Endothelial cell of umbilical vein (primary cell): Measurements from ENCODE around the gene LPP. TPM values are rescaled to one million over a fixed set of nuclear protein-coding genes. Genes with fewer than 3 reads are reported as not detected.

Experiments used
- BruUV-seq: library from RNA; stranded (reverse); fragments of 400-500 nt; replicated peaks from 2 replicates; lab custom pipeline; 2021; lab: Mats Ljungman, UMichigan
- CTCF ChIA-PET: fragments of 300-600, 350-600 bp; sonication (Branson Sonifier 250); formaldehyde crosslinking; loops from one replicate; lab custom pipeline; 2021; ENCODE audit warnings: antibody characterized with exemption, inconsistent platforms; lab: Charles Lee
- POLR2A ChIA-PET: fragments of 300-600, 350-600 bp; sonication (Branson Sonifier 250); formaldehyde crosslinking; loops from one replicate; lab custom pipeline; 2021; ENCODE audit warnings: antibody characterized with exemption, inconsistent platforms; lab: Charles Lee
- DNase-seq: peaks from one replicate; pipeline ENCODE4 v3.0.0-alpha.2; 2011; ENCODE audit warnings: low read depth, low spot score
- FAIRE-seq: peaks from 2 replicates; lab custom pipeline; 2011; peaks lifted over from hg19 to GRCh38; lab: Jason Lieb, UNC
- H2AFZ ChIP-seq: 2 replicates; pipeline ENCODE4 v1.6.0; 2012; ENCODE audit warnings: low read depth, low read length, control low read depth, inconsistent platforms
- H3K27ac ChIP-seq: 2 replicates; pipeline ENCODE4 v1.5.1; 2011; ENCODE audit warnings: low read depth, mild to moderate bottlenecking, control low read depth, low read length, moderate library complexity; ENCODE audit not compliant: insufficient read depth
- H3K27me3 ChIP-seq, 2 experiments: 2 replicates each; pipeline versions ENCODE4 v1.6.0 to v1.6.1; 2011; ENCODE audit warnings: low read length in 2 of 2, mixed read lengths in 1 of 2; ENCODE audit not compliant: control insufficient read depth in 2 of 2, insufficient read depth in 2 of 2
- H3K36me3 ChIP-seq, 2 experiments: 2 replicates in 1 of 2; 3 replicates in 1 of 2; pipeline ENCODE4 v1.5.1; 2011; ENCODE audit warnings: low read length in 2 of 2, mild to moderate bottlenecking in 1 of 2, moderate library complexity in 1 of 2; ENCODE audit not compliant: control insufficient read depth in 2 of 2, insufficient read depth in 2 of 2; ENCODE audit errors: extremely low read depth in 1 of 2
- H3K4me1 ChIP-seq: 3 replicates; pipeline ENCODE4 v1.5.1; 2011; ENCODE audit warnings: mild to moderate bottlenecking, low read length; ENCODE audit not compliant: control insufficient read depth, insufficient read depth; ENCODE audit errors: extremely low read depth
- H3K4me2 ChIP-seq: 2 replicates; pipeline ENCODE4 v1.6.1; 2011; ENCODE audit warnings: low read length, control low read depth, mixed read lengths; ENCODE audit not compliant: insufficient read depth
- H3K4me3 ChIP-seq, 3 experiments: fragments of 200-600 bp in 1 of 3; sonication (generic), shearing (Covaris generic) in 1 of 3; replicated peaks in 1 of 3; 2 replicates each; pipeline ENCODE4 v1.5.1; 2011 to 2016; ENCODE audit warnings: control low read depth in 3 of 3, low read length in 3 of 3, mild to moderate bottlenecking in 2 of 3, inconsistent platforms in 1 of 3, low read depth in 1 of 3, moderate library complexity in 1 of 3; ENCODE audit not compliant: insufficient read depth in 1 of 3
- H3K79me2 ChIP-seq: 2 replicates; pipeline ENCODE4 v1.6.0; 2012; ENCODE audit warnings: low read length, inconsistent platforms; ENCODE audit not compliant: control insufficient read depth, insufficient read depth
- H3K9ac ChIP-seq: replicated peaks from 2 replicates; pipeline ENCODE3; 2011; ENCODE audit warnings: low read length, control low read depth; ENCODE audit not compliant: insufficient read depth; ENCODE audit errors: extremely low read depth
- H3K9me1 ChIP-seq: replicated peaks from 3 replicates; pipeline ENCODE4 v1.6.0; 2011; ENCODE audit warnings: mild to moderate bottlenecking, low read length; ENCODE audit not compliant: control insufficient read depth, insufficient read depth; ENCODE audit errors: extremely low read depth
- H3K9me3 ChIP-seq: replicated peaks from 2 replicates; pipeline ENCODE4 v1.5.1; 2012; ENCODE audit warnings: low read length, inconsistent platforms; ENCODE audit not compliant: control insufficient read depth, insufficient read depth
- H4K20me1 ChIP-seq: replicated peaks from 2 replicates; pipeline ENCODE3; 2011; ENCODE audit warnings: mild to moderate bottlenecking, low read length; ENCODE audit not compliant: control insufficient read depth, insufficient read depth; ENCODE audit errors: extremely low read depth
- EZH2 ChIP-seq: IDR thresholded peaks from 2 replicates; pipeline ENCODE4 v1.6.1; 2012; ENCODE audit warnings: borderline replicate concordance, low read depth, mild to moderate bottlenecking, moderate library complexity, low read length, inconsistent platforms; ENCODE audit not compliant: severe bottlenecking
- FOS ChIP-seq: IDR thresholded peaks from 2 replicates; pipeline ENCODE4 v1.6.1; 2011; ENCODE audit warnings: mild to moderate bottlenecking, low read length, moderate library complexity, borderline replicate concordance; ENCODE audit not compliant: insufficient read depth
- GATA2 ChIP-seq: IDR thresholded peaks from 2 replicates; pipeline ENCODE4 v1.7.0; 2011; ENCODE audit warnings: low read depth, mild to moderate bottlenecking, moderate library complexity, mixed read lengths, low read length; ENCODE audit not compliant: insufficient read length, insufficient read depth
- JUN ChIP-seq: IDR thresholded peaks from 2 replicates; pipeline ENCODE4 v1.6.1; 2011; ENCODE audit warnings: borderline replicate concordance, low read depth; ENCODE audit not compliant: insufficient read length, insufficient read depth
- MYC ChIP-seq: IDR thresholded peaks from one replicate; pipeline ENCODE4 v1.6.1; 2011; ENCODE audit warnings: mild to moderate bottlenecking, low read depth, low read length
- POLR2A ChIP-seq: IDR thresholded peaks from 2 replicates; pipeline ENCODE4 v1.6.1; 2012; ENCODE audit warnings: low read depth, mild to moderate bottlenecking, control low read depth, low read length
- POLR2AphosphoS5 ChIP-seq: IDR thresholded peaks from 2 replicates; pipeline ENCODE4 v1.6.1; 2012; ENCODE audit warnings: low read depth, mild to moderate bottlenecking, control low read depth, low read length, moderate library complexity; ENCODE audit not compliant: insufficient read depth
- dilution Hi-C: fragments of 300-500 bp; cut with MboI; formaldehyde crosslinking; loops from one replicate; pipeline ENCODE4 v1.15.0; 2019; ENCODE audit warnings: low sequenced_read_pairs; ENCODE audit not compliant: extremely low pct_ligation_motif_present
- intact Hi-C: fragments of 100-400 bp; cut with micrococcal nuclease; formaldehyde crosslinking; loops from one replicate; pipeline ENCODE4 v1.10.0; 2022
- polyA plus RNA-seq, 4 experiments: library from polyadenylated mRNA; depleted of rRNA in 3 of 4; stranded (reverse) in 3 of 4; unstranded in 1 of 4; fragments of >200 nt; gene quantifications; 2 replicates each; pipeline versions ENCODE4 v1.2.1 to v1.2.3, GENCODE V29; 2011 to 2012; ENCODE audit warnings: missing spikeins in 1 of 4
- total RNA-seq: library from RNA; stranded (reverse); gene quantifications from 2 replicates; pipeline ENCODE4 v1.2.3, GENCODE V29; 2021
- TF ChIP-seq, protein P1 (sequence below): IDR thresholded peaks from 2 replicates; pipeline ENCODE4 v1.6.1; 2011; ENCODE audit not compliant: insufficient read depth, insufficient read length
- TF ChIP-seq, protein P2 (sequence below), 2 donors: IDR thresholded peaks; 1 replicate in 1 of 2; 2 replicates in 1 of 2; pipeline ENCODE4 v1.5.1; 2011; ENCODE audit warnings: low read length in 2 of 2, mild to moderate bottlenecking in 2 of 2, moderate library complexity in 2 of 2, control low read depth in 1 of 2, inconsistent platforms in 1 of 2, low read depth in 1 of 2; ENCODE audit not compliant: insufficient read depth in 1 of 2; ENCODE audit errors: extremely low read depth in 1 of 2

Gene LPP
- total and polyA plus RNA-seq, 2 donors (not counting 3 experiments of a cell fraction or from before 2014, with no cell fraction given), result 16.9 to 153 TPM

DNA sequence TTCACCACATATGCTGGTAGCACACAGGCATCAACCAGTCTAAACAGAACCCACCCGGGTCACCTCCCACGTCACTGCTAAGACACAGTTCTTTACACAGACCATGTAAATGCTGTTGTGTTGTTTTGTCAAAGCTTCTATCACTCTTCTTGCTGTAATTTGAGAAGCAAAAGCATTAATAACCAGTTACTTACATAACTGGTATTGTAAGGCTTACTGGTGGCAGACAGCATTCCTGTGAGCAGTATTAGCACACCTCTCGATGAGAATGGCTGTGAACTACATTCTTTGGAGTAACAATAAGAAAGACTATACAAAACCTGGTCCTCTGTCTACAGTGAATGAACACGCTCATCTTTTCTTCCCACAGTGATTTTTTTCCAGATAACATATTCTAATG is 479.2 kb downstream of the LPP start:
- DNase-seq (no peak), FAIRE-seq (no peak)
- ChIA-PET CTCF (no interaction called here), POLR2A (no interaction called here)
- H3K9ac ChIP-seq, result no peak overlapping the region
- no peaks in the 10 kb centered on the region for H3K9me3 ChIP-seq
- no peaks in the 10 kb centered on the region for H3K27me3 ChIP-seq
- no TSS peak for BruUV-seq
- TF ChIP-seq, protein P1, sequence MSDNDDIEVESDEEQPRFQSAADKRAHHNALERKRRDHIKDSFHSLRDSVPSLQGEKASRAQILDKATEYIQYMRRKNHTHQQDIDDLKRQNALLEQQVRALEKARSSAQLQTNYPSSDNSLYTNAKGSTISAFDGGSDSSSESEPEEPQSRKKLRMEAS, result no peak
- TF ChIP-seq MYC, result no peak
- no peak for TF ChIP-seq JUN
- TF ChIP-seq, protein P2, sequence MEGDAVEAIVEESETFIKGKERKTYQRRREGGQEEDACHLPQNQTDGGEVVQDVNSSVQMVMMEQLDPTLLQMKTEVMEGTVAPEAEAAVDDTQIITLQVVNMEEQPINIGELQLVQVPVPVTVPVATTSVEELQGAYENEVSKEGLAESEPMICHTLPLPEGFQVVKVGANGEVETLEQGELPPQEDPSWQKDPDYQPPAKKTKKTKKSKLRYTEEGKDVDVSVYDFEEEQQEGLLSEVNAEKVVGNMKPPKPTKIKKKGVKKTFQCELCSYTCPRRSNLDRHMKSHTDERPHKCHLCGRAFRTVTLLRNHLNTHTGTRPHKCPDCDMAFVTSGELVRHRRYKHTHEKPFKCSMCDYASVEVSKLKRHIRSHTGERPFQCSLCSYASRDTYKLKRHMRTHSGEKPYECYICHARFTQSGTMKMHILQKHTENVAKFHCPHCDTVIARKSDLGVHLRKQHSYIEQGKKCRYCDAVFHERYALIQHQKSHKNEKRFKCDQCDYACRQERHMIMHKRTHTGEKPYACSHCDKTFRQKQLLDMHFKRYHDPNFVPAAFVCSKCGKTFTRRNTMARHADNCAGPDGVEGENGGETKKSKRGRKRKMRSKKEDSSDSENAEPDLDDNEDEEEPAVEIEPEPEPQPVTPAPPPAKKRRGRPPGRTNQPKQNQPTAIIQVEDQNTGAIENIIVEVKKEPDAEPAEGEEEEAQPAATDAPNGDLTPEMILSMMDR (IDR thresholded peaks at IDR 0.05; ENCODE audit: extremely low read depth in 1 of 2, insufficient read depth in 1 of 2, low read depth in 1 of 2, low read length in 2 of 2), result no peak
- TF ChIP-seq EZH2, result no peak
- no peak for TF ChIP-seq POLR2A
- no peak for TF ChIP-seq POLR2AphosphoS5
- TF ChIP-seq GATA2, result no peak
- no peak for TF ChIP-seq FOS
- no peaks in the 10 kb centered on the region for H4K20me1 ChIP-seq
- no peaks in the 10 kb centered on the region for H3K36me3 ChIP-seq
- no peaks in the 10 kb centered on the region for H3K4me1 ChIP-seq
- no peaks in the 10 kb centered on the region for H3K79me2 ChIP-seq
- intact Hi-C loops (no loop called here), dilution Hi-C loops (no loop called here)
- no peak overlapping the region for H3K4me3 ChIP-seq
- H2AFZ ChIP-seq, result no peak overlapping the region
- no peak overlapping the region for H3K27ac ChIP-seq
- H3K9me1 ChIP-seq, result no peaks in the 10 kb centered on the region
- no peak overlapping the region for H3K4me2 ChIP-seq
